AG04450 (cell line): Measurements from ENCODE around the gene MARS1. TPM values are rescaled to one million over a fixed set of nuclear protein-coding genes. Genes with fewer than 3 reads are reported as not detected.

Source experiments
- CTCF ChIA-PET: fragments of 300-600, 350-600 bp; formaldehyde crosslinking; extraction: SDS; loops from one replicate; lab custom pipeline; 2022; ENCODE audit warnings: antibody characterized with exemption, inconsistent platforms; lab: Charles Lee
- POLR2A ChIA-PET: fragments of 350-600 bp; formaldehyde crosslinking; extraction: SDS; loops from one replicate; lab custom pipeline; 2021; ENCODE audit warnings: antibody characterized with exemption, inconsistent platforms; lab: Yijun Ruan, JAX
- DNase-seq: peaks from one replicate; pipeline ENCODE4 v3.0.0-alpha.2; 2011; ENCODE audit warnings: low read depth, low spot score
- H3K27ac ChIP-seq: one replicate; pipeline ENCODE4 v1.5.1; 2012; ENCODE audit warnings: low read depth, low read length, control low read depth
- H3K27me3 ChIP-seq: one replicate; pipeline ENCODE4 v1.6.0; 2012; ENCODE audit warnings: low read length; ENCODE audit not compliant: control insufficient read depth, insufficient read depth
- H3K4me3 ChIP-seq: 2 replicates; pipeline ENCODE4 v1.5.1; 2011; ENCODE audit warnings: mild to moderate bottlenecking, low read depth, low read length, control low read depth
- H3K9me3 ChIP-seq: 2 replicates; pipeline ENCODE4 v1.5.1; 2012; ENCODE audit warnings: low read length; ENCODE audit not compliant: control insufficient read depth, insufficient read depth
- CTCF ChIP-seq: IDR thresholded peaks from 2 replicates; pipeline ENCODE4 v1.5.1; 2011; ENCODE audit warnings: low read depth, low read length, control low read depth, inconsistent platforms
- polyA plus RNA-seq: library from polyadenylated mRNA; depleted of rRNA; stranded (reverse); fragments of >200 nt; gene quantifications from 2 replicates; pipeline ENCODE4 v1.2.3, GENCODE V29; 2011

Gene MARS1
- polyA plus RNA-seq, 1 experiment: 236 TPM

DNA sequence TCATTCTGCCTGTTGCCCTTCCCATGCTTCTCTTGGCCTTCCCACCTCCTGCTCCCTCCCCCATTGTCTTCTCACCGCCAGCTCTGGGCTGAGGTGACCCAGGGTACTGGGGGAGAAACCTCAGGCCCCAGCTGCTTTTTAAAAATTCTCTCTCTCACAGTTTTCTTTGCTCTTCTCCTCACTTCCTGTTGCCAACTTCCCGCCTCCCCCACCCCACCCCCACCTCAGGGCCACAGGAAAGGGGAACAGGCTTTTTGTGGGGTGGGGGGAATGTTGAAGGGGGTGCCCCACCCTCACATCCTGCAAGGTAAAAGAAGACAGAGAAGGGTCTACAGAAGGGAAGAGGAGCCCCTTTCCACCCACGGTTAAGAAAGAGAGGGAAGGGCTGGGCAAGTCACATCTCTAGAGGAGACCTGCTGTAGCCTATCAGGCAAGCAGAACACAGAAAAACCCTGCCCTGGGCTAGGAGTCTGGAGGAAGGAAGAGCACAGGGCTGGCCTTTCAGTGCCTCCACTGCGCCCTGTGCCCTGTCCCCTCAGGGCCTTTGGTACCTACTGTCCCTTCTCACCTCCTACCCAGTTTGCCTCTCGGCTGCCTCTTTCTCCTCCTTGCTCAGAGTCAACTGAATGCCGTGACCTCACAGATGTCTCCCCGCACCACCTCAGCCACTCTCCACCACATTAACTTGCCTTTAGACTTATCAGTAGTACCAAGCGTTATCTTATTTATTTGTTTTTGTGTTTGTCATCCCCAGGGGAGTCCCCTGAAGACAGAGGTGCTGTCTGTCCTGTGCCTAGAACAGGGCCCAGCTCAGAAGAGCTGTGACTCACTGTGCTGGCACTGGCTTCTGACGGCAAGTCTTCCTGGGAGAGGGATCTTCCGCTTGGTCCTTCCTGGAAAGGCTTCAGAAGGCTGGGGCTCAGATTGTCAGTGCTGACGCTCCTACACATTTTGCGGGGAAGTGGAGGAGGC is 9.9 kb upstream of the MARS1 start:
- CTCF ChIA-PET: interaction anchor here (0.9 to 1.3 kb wide), 2 partner anchors 16 to 19 kb away, joined by 3 to 5 read pairs; partner anchors contain the start of gene GLI1
- no peak for DNase-seq
- TF ChIP-seq CTCF: no peak
- peaks cover 42% of the 10 kb centered on the region for H3K27me3 ChIP-seq
- H3K4me3 ChIP-seq: no peak overlapping the region
- no peaks in the 10 kb centered on the region; the same call in 1 of the 2 replicates for H3K9me3 ChIP-seq
- POLR2A ChIA-PET: no interaction called here
- H3K27ac ChIP-seq: no peak overlapping the region

DNA sequence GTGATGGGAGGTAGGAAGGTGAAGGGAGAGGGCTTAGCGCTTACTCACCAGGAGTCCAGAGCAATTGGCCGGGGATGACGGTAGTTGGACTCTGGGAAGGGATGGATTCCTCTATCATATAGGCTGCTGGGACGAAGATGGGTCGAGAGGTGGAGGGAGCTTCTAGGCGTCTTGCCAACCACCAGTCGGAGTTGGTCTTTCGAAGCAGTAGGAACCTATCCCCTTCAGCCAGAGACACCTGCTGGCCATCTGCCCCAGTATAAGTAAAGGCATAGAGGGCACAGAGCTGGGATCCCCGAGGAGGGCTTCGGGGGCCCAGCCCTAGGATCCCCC is 8.9 kb upstream of the MARS1 start:
- Histone ChIP-seq H3K9me3 (no peaks in the 10 kb centered on the region; the same call in 1 of the 2 replicates), H3K27ac (no peak overlapping the region), H3K27me3 (peaks cover 33% of the 10 kb centered on the region), H3K4me3 (no peak overlapping the region)
- TF ChIP-seq CTCF: no peak
- ChIA-PET CTCF (no interaction called here), POLR2A (no interaction called here)
- no peak for DNase-seq

GRCh38 chr12:57479376-57480115 is 8.3 kb upstream of the MARS1 start, which contains the start of gene ARHGAP9:
Gene ARHGAP9 (minus strand): TSS chr12:57479866. CDS start chr12:57479406, 460 bp downstream.
- POLR2A ChIA-PET: no interaction called here
- no peak for DNase-seq
- Histone ChIP-seq H3K27ac (no peak within 1 kb of the TSS), H3K9me3 (no peaks in the 10 kb centered on the region; the same call in 1 of the 2 replicates), H3K27me3 (peaks cover 28% of the 10 kb centered on the region), H3K4me3 (no peak within 1 kb of the TSS)
- TF ChIP-seq CTCF: no peak
- CTCF ChIA-PET: interaction anchor here (1.0 to 1.3 kb wide), 2 partner anchors 16 to 21 kb away, joined by 3 to 7 read pairs; partner anchors contain the start of gene GLI1

- DNase-seq: no peak
- ChIA-PET POLR2A (no interaction called here), CTCF (no interaction called here)
- no peak for TF ChIP-seq CTCF
- Histone ChIP-seq H3K27me3 (peaks cover 8% of the 10 kb centered on the region), H3K9me3 (no peaks in the 10 kb centered on the region; the same call in 1 of the 2 replicates), H3K27ac (no peak overlapping the region), H3K4me3 (no peak overlapping the region)
These were observed 6.2 kb upstream of the MARS1 start for GRCh38 chr12:57481671-57482070.
